Sigmoid colon (tissue), 4 donors: ENCODE measurements around the gene CEP164.

Experiments
- POLR2A ChIP-seq, 2 donors: fragments of 450-650 bp; IDR thresholded peaks; one replicate each; pipeline ENCODE4 v1.6.1; 2016; ENCODE audit warnings: antibody characterized with exemption in 2 of 2, mild to moderate bottlenecking in 2 of 2, moderate library complexity in 2 of 2
- POLR2AphosphoS5 ChIP-seq, 4 donors: sonication (generic); formaldehyde crosslinking; IDR thresholded peaks; one replicate each; pipeline ENCODE4 v1.6.1; 2017; ENCODE audit warnings: antibody characterized with exemption in 4 of 4
- TF ChIP-seq, protein P1 (sequence below), 4 experiments: fragments of 450-650 bp in 3 of 4; fragments of 200-600 bp in 1 of 4; IDR thresholded peaks; one replicate each; pipeline ENCODE4 v1.5.1; 2016 to 2019; ENCODE audit warnings: antibody characterized with exemption in 4 of 4, mild to moderate bottlenecking in 3 of 4, moderate library complexity in 2 of 4

DNA sequence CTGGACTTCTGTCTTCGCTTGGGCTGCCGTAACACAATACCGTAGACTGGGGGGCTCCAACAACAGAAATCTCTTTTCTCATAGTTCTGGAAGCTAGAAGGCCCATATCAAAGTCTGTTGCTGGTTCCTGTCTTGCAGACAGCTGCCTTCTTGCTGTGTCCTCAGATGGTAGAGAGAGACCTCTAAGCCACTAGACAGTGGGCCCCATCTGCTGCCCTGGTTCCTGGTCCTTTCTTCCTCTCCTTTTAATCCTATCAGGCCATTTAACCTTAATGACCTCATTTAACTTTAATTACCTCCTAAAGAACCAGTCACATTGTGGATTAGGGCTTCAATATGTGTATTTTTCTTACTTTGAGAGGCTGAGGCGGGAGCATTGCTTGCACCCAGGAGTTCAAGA lies 9.4 kb downstream of the CEP164 start:
- TF ChIP-seq, protein P1, sequence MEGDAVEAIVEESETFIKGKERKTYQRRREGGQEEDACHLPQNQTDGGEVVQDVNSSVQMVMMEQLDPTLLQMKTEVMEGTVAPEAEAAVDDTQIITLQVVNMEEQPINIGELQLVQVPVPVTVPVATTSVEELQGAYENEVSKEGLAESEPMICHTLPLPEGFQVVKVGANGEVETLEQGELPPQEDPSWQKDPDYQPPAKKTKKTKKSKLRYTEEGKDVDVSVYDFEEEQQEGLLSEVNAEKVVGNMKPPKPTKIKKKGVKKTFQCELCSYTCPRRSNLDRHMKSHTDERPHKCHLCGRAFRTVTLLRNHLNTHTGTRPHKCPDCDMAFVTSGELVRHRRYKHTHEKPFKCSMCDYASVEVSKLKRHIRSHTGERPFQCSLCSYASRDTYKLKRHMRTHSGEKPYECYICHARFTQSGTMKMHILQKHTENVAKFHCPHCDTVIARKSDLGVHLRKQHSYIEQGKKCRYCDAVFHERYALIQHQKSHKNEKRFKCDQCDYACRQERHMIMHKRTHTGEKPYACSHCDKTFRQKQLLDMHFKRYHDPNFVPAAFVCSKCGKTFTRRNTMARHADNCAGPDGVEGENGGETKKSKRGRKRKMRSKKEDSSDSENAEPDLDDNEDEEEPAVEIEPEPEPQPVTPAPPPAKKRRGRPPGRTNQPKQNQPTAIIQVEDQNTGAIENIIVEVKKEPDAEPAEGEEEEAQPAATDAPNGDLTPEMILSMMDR (IDR thresholded peaks at IDR 0.05), result no peak
- TF ChIP-seq POLR2AphosphoS5 (IDR thresholded peaks at IDR 0.05), result no peak
- TF ChIP-seq POLR2A (IDR thresholded peaks at IDR 0.05), result no peak
